NCI-H146 (cell line): ENCODE results near the gene CEACAM21.
A peak's percentile ranks its signal among the peaks of the same experiment; 100 is the strongest.

Experiments used
- DNase-seq: peaks from one replicate; lab custom pipeline; 2025; lab: John Stamatoyannopoulos, UW

Gene CEACAM21

DNA sequence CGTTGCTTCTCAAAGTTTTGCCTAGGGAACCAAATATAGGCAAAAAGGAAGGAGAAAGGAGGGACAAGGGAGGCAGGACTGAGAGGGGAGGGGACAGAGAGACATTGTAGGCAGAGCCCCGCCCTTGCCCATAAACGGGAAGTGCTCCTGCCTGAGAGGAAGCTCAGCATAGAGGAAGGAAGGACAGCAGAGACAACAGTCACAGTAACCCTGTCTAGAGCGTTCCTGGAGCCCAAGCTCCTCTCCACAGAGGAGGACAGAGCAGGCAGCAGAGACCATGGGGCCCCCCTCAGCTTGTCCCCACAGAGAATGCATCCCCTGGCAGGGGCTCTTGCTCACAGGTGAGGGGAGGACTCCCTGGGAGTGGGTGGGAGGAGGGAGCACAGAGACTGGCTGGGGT is at the start of gene CEACAM21:
TSS of gene CEACAM21 (plus strand) at position 169 of the 400 bp plus-strand sequence. CDS start at position 278, 109 bp downstream.
- DNase-seq = no peak

- no peak for DNase-seq
Measured at GRCh38 chr19:41527089-41527488, 48.9 kb upstream of the CEACAM21 start.

DNA sequence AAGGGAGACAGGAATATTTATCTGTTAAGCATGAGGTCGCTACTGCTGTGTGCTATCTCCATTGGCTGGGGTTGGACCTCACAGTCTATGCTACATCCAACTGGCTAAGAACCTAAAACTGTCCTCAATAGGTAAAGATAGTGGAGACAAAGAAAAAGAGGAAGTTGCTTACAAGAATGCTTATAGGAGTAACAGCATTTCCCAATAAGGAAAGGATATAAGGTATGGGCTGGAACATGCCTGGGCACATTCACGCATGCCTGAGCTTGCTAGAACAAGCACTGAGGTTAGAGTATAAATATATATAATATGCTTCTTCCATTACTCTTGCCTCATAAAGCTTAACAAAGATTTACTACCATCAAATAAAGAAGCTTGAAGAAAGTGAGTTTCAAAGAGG is 47.9 kb upstream of the CEACAM21 start:
- no peak for DNase-seq

GRCh38 chr19:41529484-41530183 is 46.3 kb upstream of the CEACAM21 start:
- no peak for DNase-seq

DNA sequence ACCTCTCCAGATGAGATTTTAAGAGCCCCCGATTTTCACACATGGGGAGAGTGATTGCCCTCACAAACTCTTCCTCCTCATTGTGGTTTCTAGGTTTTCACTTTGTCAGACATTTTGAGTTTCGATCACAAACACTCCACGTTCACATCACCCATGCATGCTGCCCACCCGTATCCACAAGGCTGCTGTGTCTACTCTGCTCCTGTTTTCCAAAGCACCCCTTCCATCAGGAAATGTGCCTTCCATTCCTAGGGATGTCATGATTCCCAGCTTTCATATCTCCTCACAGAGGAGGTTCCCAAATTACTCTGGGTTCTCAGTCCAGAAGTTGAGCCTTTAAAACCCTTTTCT is 45.8 kb upstream of the CEACAM21 start:
- DNase-seq = no peak

DNA sequence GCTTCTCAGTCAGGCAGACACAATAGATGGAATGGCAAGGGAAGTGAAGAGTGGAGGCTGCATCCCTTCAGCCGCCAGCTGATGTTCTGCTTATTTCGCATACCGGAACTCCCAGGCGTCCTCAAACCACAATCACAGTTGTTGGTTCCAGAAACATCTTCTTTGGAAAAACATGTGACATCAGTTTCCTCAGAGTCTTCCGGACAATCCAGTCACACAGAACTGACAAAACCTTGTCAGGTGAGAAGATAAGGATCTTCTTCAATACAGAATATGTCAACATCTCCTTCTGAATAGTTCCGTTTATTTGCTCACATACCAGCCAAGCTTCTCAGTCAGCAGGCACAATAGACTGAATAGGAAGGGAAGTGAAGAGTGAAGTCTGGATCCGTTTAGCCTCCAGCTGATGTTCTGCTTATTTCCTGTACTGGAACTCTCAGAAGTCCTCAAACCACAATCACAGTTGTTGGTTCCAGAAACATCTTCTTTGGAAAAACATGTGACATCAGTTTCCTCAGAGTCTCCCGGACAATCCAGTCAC is 45.1 kb upstream of the CEACAM21 start:
- DNase-seq = no peak

- no peak for DNase-seq
Measured at GRCh38 chr19:41531438-41532311, 44.3 kb upstream of the CEACAM21 start.

DNA sequence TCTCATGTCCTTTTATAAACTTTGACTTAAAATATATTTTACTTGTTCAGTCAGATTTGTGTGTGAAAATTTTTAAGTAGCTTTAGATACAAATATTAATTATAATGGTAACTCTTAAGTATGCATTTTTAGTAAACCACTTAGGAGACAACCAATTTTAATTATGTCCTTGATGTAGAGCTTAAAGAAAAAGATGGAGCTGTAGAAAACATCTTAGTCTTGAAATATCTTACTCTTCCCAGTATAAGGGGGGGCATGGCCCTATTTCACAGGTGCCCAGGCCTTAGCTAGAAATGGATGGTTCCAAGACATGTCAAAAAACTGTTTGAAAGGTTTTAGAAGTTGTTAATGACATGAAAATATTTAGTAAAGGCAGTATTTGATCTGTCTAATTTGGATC is 43.4 kb upstream of the CEACAM21 start:
- DNase-seq = no peak

DNA sequence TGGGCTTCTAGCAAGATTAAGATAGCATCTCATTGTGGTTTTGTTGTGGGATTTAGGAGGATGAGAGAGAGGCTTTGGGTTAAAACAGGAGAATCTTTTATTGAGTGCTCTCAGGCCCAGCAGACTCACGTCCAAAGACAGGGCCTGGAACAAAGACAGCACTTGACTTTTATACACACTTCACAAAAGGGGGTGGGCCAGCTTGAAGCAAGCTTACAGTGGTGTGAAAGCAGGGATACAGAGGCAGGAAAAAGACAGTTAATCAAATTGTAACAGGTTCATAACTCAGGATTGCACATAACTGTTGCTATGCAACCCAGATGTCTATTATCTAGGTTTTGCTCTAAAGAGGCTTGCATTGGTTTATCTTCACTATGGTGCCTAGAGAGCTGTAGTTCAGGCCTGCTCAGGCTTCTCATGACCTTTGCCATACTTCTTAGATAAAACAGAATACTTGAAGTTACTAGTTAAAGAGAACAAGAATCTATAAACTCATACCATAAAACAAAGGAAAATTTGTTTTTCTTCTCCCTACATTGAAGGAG is 42.2 kb upstream of the CEACAM21 start:
- no peak for DNase-seq

DNA sequence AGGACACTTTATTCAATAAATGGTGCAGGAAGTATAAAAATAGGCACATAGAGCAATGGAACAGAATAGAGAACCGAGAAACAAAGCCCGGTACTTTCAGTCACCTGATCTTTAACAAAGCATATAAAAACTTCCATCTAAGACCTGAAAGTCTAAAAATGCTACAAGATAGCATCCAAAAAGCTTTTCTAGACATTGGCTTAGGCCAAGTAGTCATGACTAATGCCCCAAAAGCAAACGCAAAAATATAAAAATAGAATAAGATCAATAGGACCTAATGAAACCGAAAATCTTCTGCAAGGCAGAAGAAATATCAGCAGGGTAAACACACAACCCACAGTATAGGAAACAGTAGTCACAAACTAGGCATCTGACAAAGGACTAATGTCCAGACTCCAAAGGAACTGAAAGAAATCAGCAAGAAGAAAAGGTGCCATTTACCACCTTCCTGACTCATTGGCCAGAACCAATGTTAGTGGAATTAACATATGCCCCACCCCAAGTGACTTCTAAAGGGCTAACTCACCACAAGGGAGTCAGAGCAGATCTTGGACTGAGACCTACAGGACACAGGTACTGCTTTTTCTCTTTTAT is 40.8 kb upstream of the CEACAM21 start:
- DNase-seq = no peak

DNA sequence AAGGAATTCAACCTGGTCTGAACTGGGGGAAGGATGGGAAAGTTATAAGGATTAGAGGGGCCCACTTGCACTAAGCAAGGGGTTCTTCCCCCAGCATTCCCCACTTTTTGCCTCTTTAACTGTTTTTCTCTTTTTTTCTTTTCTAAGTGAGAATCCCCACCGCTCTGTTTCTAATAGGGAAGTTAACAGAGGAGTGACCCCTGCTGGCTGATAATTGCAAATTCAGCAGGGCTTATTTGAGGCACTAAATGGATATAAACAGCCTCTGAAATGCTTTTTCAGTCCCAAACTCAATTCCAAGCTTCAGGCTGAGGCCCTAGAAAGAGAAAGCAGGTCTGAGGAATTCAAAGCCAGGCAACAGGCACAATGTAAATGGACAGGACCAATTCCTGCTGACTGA is 38.2 kb upstream of the CEACAM21 start:
- no peak for DNase-seq

DNA sequence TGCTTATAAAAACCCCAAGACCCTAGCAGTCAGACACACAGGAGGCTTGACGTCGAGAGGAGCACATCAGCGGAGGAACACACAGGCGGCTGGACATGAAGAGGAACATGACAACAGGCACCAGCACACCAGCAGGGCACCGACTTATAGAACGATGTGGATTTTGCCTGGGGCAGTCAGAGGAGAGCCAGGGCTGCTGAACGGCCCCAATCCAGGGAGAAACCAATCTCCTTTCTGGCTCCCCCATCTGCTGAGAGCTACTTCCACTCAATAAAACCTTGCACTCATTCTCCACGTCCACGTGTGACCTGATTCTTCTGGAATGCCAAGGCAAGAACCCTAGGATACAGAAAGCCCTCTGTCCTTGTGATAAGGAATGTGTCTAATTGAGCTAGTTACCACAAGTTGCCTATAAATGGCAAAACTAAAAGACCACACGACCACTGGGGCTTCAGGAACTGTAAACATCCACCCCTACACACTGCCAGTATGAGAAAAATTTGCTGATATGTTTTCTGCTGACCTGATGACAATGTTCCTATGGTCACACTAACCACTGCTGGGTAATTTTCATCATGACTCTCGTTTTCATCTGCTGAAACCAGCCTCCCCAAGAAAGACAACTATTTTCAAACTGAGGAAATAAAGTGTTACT is 35.8 kb upstream of the CEACAM21 start:
- DNase-seq = no peak

DNA sequence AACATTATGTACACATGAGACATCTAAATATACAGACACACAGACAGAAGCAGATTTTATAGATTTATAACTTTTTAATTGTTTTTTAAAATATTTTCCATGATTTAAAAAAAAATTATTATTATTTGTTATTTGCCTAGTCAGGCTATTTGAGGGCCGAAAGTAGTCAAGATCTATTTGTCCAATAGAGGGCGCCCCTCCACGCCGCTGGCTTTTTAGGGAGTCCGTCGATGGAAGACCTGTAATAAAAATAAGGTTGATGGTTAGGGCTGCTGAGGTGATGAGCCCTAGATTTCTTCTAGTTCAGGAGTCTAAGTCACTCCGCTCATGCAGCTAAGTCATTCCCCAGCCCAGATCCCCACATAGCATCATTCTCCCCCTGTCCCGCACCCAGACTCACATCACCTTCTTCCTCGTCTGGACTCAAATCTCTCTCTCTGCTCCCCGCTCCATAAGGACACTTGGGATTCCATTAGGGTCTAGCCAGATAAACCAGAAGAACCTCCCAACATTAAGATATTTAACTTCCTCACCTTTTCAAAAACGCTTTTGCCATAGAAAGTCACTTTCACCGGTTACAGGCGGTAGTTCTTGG is 33.9 kb upstream of the CEACAM21 start:
- DNase-seq = peak; percentile 20

DNA sequence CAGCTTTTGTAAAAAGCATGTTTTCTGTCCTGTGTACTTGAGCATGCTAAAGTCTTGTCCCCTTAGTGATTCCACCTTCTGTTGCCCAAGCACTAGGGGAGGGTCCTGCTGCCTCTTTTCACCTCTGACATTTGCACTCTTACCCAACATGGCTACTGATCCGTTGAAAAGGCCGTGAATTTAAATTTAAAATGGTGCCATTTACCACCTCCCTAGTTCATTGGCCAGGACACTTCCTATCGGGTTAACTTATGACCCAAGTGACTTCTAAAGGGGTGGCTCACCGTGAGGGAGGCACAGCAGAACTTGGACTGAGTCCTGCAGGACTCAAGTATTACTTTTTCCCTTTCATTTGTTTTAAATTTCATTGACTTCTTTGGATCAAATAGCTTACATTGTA is 33.3 kb upstream of the CEACAM21 start:
- DNase-seq = no peak

DNA sequence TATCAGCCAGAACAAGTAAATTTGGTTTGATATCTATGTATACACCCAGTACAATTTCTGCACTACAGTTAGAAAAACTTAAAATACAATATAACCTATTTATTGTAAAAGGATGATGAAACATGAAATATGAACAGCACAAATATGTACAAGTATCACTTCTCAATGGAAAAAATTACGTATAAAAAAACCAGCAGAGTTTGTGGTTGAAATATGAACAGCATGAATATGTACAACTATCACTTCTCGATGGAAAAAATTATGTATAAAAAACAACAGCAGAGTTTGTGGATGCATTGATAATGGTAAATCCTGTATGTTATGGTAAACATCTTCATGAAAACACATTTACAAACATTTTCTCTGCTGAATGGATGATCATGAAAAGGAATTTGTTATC is 32.4 kb upstream of the CEACAM21 start:
- DNase-seq = no peak

- no peak for DNase-seq
Measured at GRCh38 chr19:41545547-41545946, 30.4 kb upstream of the CEACAM21 start.

DNA sequence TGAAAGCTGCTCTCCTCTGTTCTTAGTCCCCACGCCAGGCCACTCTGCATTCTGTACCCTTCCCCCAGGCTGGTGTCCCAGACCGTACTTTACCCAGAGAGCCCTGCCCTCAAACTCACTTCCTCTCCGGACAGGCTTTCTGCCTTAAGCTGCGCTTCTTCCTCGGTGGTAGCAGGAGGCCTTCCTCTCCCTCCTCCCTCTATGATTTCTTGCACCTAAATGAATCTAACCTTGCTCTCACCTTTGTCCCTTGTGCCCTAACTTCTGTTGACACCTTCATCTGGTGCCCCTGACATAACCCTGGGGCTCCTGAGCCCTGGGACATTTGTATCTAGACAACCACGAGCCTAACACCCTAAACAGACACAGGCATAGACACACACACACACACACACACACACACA is 29.6 kb upstream of the CEACAM21 start:
- no peak for DNase-seq

- DNase-seq = no peak
Measured at GRCh38 chr19:41546961-41547360, 29.0 kb upstream of the CEACAM21 start.

GRCh38 chr19:41547569-41547968 is 28.4 kb upstream of the CEACAM21 start:
- no peak for DNase-seq

DNA sequence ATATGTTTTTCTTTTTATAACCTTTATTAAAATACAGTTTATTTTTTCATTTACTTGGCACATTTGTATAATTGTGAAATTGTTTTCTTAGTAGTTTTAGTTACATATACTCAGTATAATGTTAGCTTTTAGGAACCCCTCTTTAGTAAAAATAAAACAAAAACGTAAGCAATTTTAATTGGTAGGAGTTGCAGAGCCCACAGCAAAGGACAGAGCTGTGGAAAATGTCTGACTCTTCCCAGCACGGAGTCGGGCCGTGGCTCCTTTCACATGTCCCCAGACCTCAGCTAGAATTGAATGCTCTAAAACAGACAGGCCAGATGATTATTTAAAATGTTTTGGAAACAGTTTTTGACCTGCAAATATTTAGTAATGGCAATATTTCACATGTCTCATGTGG is 27.9 kb upstream of the CEACAM21 start:
- DNase-seq = no peak

DNA sequence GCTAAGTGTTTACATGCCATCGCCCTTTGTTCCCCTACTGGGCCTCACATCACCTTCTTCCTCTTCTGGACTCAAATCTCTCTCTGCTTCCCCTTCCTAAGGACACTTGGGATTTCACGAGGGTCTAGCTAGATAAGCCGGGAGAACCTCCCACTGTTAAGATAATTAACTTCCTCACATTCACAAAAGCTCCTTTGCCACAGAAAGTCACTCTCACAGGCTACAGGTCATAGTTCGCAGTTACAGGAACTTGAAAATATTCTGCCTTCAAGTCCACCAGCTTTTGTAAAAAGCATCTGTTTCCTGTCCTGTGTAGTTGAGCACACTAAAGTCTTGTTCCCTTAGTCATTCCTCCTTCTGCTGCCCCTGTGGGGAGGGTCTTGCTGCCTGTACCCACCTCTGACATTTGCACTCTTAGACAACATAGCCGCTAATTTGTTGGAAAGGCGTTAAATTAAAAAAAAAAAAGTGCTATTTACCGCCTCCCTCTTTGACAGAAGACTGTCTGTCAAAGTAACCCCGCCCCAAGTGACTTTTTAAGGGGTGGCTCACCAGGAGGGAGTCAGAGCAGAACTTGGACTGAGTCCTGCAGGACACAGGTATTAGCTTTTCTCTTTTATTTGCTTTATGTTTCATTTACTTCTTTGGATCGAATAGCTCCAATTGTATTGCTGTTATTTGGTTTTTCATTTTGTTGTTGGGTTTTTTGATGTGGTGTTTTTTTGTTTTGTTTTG is 26.8 kb upstream of the CEACAM21 start:
- DNase-seq = no peak
